ENCODE results near the gene CCDC174.

GRCh38 chr3:14660942-14661341 is 9.4 kb downstream of the CCDC174 start:
- TF ChIP-seq CTCF (IDR thresholded peaks at IDR 0.05; ENCODE audit: low read depth, low read length, missing input control) (no peak), RXRA (IDR thresholded peaks at IDR 0.05) (no peak), REST (IDR thresholded peaks at IDR 0.05) (no peak), YY1 (IDR thresholded peaks at IDR 0.05) (no peak)

All from liver (tissue), 3 donors.